Measurements from ENCODE around the gene CDH23. TPM values are rescaled to one million over a fixed set of nuclear protein-coding genes. Genes with fewer than 3 reads are reported as not detected.

The CDH23 gene
- total RNA-seq, 1 experiment from 2014 or later: 0.14 TPM

DNA sequence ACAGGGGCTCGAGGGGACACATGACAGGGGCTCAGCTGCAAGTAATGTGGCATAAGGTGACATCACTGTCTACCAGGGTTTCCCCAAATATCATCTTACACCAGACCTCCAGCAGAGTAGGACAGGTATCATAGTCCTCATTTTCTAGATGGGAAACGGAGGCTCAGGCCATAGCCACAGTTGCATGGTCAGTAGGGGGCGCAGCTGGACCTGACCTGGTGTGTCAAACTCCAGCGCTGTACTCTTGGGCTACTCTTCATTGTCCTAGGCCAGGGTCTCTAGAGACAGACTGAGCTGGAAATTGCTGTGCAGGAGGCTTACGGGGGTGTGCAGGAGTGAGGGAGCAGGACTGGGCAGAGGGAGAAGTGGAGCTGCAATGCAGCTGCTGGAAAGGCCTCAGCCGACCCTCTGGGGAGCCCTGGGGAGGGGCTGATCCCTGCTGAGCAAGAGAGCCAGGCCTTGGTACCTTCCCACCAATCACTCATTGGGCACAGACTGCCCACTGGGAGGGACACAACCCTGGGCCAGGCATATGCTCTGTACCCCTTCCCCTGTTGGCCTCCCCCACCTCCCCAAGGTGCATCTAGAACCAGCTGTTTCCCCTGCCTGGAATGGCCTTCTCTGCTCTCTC is 89.9 kb downstream of the CDH23 start:
- peak; percentile 14 for DNase-seq (ENCODE audit: low spot score)

DNA sequence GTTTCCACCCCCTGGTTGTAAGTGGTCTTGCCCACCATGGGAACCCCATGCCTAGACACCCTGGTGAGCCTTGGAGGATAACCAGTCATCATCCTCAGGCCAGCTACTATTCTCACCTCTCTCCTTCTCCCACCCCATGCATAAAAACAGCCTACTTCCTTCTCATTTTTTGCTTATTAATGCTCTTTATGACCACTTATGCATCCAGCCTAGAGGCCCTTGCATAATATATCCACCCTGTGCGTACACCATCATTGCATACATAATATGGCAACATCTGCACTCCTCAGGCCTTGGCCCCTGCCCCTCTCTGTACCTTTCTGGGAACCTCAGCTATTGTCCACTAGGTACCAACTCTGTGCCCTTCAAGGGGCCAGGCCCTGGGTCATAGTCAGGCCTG is 91.0 kb downstream of the CDH23 start:
- no peak for DNase-seq (ENCODE audit: low spot score)

DNA sequence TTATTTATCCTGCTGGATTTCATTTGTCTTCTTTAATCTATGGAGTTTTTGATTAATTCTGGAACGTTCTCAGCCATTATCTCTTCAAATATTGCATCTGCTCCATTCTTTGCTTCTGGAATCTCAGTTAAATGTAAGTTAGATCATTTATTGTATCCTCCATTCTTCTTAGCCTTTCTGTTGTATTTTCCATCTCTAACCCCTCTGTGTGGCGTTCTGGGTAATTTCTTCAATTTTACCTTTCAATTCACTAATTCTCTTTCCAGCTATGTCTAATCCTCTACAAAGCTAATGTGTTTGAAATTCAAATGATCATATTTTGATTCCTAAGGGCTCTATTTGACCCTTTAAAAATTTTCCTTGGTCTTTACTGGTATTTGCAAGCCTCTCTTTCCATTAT is 92.4 kb downstream of the CDH23 start:
- DNase-seq (ENCODE audit: low spot score): no peak

DNA sequence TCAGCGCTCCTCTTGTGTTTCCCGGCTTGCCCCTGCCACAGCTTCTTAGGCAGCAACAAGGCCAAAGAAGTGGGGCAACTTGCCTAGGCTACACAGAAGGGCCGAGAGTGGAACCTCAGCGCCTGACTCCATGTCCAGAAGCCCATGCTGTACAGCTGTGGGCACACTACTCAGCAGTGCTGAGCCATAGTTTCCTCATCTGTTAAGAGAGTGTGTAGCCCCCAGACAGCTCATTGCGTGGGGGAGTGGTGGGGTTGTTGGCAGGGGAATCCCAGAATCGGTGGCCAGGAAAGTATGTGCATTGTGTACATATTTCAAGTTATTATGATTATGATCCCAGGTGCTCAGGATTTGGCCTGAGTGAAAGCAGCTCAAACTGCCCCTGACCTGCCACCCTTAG is 96.2 kb downstream of the CDH23 start:
- no peak for DNase-seq (ENCODE audit: low spot score)

DNA sequence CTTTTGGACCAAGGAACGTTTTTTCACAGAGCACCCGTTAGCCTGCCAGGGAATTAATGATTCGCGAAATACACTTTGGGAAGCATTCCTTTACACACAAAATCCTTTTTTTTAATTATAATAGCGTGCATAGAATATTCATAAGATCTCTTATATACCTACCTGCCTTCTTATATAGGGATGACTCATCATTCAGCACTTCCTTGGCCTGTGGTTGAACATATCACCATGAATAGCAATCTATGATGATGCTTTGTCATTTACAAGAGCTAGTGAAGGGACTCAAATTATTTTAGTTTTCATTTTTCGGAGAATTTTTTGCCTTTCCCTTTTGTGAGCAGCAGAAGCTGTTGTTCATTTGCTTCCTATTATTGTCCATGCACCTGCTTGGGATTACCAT is 97.0 kb downstream of the CDH23 start:
- DNase-seq (ENCODE audit: low spot score): peak; percentile 31

DNA sequence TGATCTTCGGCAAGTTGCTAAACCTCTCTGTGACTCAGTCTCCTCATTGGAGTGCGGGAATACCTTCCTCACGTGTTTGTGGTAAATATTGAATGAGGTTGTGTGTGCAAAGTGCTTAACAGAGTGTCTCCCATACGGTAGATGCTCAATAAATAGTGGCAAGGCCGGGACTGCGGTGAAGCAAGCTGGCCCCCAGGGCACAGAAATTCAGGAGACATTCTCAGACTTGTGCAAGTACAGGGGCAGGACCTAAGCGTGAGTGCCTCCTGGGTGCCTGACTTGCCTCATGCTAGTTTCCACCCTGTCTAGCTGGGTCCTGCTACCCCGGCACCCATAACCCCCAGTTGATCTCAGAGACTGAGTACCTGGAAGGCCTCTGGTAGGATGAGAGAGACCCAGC is 97.8 kb downstream of the CDH23 start:
- DNase-seq (ENCODE audit: low spot score): no peak

DNA sequence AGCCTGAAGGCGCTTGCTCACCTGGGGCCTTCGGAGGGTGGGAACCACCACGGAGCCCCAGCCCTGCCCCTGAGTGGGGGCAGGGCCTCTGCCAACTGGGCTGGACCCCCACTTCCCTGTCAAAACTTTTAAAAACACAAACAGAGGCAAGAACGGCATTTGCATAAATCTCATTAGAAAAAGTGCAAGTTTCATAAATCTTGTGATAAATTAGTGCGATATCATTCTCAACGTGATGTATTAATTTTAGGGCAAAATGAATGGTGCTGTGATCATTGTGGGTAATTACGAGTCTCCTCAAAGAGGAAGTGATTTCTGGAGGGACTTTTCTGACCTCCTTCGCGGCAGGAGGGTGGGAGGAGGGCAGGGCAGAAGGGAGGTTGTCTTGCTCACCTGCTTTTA is 98.3 kb downstream of the CDH23 start:
- no peak for DNase-seq (ENCODE audit: low spot score)

DNA sequence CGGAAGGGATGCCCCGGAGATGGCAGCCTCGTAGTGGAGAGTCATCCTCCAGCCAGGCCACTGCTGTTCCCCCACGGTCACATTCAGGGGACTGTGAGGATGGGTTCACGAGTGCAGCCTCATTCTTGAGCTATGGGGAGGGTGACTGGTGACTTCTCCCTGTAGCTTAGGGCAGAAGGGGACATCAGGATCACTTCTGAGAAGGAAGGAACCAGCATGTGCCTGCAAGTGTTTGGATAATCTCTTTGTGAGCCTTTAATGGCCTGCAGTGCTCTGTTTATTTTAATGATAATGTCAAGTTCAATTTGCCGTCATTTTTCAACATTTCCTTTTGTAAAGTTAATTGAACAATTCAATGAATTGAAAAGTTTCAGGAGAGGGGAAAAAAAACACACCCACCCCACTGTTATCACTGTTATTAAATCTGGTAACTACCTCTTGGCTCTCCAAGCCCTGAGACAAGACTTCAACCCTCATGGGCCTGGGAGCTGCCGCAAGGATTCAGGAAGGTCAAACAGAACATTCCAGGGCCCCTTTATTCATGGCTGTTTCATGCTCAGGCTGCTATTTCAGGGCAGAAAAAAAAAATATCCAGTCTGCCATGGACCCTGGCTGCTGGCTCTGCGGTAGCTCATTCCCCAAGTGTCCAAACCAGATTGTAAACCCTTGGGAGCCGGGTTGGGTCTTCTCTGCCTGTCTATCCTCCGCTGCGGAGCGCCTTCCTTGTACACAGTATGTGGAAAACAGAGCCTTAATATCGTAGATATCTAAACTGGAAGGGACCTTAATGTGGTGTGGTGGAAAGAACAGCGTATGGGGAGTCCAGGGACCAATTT is 100.4 kb downstream of the CDH23 start:
- no peak for DNase-seq (ENCODE audit: low spot score)

DNA sequence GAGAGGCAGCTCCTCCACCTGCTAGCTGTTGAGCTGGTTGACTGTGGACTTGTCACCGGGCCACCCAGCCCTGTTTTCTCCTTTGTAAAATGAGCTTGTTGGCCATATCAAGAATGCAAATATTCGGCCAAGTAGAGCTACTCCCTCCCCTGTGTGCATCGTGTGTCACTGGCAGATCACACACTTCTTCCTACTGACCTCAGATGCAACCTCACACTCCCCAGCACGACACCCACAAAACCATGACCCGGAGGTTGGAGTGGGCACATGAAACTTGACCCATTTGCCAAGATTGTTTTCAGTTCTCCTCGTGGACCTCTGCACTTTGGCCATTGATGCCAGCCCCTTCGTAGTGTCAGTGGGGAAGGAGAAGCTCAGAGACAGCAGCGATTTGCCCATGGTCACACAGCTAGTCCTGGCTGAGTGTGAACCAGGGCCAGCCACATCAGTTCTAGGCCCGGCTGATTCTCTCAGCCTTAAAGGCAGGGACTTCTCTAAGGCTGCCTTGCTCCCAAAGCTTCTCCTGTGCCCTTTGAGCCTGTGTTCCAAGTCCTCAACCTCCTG is 101.1 kb downstream of the CDH23 start:
- DNase-seq (ENCODE audit: low spot score): no peak

DNA sequence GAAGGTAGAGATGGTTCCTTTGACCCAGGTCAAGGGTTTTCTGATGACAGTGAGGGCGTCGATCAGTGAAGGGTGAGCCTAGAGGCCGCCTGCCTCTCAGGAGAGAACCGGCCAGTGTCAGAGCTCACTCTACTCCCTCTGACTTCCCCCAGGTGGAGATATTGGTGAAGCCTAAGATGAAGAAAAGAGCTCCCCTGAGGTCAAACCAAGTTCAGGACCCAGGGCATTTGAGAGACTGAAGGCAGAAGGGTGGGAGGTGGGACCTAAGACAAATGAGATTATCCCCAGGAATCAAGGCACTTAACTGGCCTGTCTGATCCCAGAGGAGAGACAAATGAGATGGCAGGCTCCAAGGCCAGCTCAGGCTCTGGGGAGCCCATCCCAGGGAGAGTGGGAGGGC is 104.7 kb downstream of the CDH23 start:
- DNase-seq (ENCODE audit: low spot score): no peak

DNA sequence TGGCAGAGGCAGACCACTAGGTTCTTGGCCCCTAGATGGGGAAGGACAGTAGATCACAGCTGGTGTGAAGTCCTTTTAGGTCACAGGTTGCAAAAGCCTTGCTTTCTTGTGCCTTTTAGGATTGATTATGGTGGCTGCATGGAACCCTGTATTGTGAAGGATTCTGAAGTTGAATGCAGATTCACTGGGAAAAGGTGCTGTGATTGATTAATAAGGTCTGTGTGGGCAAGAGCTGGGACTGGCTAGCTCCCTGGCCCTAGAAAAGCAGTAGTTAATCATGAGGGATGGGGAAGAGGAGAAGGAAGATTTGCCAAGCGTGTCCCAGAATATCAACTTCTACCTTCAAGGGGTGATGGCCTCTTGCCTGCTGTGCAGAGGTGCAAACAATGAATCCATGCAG is 105.5 kb downstream of the CDH23 start:
- DNase-seq (ENCODE audit: low spot score): no peak

DNA sequence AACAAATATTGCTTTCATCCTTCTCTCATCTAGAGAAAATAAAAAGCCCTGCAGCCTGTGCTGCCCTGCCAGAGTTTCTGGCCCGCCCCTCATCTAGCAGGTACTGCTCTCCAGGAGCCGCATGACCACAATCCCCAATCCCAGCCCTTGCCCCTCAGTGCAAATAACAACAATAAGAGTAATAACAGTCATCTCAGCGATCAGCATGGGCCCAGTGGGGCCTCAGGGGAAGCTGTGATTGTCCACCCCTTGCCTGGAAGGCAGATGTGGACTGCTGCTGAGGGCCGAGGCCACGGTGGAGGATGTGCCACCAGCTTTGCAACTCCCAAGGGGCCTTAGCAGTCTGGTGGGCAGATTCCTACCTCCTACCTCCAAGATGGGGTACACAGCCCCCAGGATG is 106.1 kb downstream of the CDH23 start:
- no peak for DNase-seq (ENCODE audit: low spot score)

DNA sequence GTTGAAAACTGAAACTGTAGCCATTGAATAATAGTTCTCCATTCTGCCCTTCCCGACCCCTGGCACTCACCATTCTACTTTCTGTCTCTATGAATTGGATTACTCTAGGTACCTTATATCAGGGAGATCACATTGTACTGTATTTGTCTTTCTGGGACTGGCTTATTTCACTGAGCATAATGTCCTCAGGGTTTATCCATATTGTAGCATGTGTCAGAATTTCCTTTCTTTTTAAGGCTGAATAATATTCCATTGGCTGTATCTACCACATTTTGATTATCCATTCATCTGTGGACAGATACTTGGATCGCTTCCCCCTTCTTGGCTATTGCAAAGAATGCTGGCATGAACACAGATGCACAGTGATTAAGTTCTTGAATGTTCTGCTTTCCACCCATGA is 107.4 kb downstream of the CDH23 start:
- DNase-seq (ENCODE audit: low spot score): no peak

DNA sequence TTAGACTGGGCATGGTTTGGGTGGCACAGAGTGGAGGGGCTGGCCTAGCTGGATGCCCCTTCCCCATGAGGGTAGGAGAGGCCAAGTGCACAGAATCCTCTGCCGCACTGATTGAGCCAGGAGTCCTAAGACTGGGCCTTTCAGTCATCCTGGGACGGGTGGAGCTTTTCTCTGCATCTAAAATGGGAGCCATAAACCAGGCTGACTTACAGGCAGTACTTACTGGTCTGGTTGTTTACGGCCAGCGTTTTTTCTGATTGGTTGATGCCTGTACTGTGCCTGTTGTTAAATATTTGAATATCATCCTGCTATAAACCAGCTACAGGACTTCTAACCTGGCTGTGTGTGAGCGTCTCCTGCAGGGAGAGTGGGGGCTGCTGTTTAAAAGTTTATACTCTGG is 107.8 kb downstream of the CDH23 start:
- no peak for DNase-seq (ENCODE audit: low spot score)

DNA sequence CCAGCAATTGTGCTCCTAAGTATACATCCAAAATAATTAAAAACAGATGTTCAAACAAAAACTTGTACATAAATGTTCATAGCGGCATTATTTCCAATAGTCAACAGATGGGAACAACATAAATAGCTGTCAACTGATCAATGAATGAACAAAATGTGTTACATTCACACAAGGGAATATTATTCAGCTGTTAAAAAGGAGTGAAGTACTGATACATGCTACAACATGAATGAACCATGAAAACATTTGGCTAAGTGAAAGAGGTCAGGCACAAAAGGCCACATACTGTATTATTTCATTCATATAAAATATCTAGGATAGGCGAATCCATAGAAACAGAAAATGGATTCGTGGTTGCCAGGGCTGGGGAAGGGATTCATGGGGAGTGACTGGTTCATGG is 109.1 kb downstream of the CDH23 start:
- DNase-seq (ENCODE audit: low spot score): no peak

DNA sequence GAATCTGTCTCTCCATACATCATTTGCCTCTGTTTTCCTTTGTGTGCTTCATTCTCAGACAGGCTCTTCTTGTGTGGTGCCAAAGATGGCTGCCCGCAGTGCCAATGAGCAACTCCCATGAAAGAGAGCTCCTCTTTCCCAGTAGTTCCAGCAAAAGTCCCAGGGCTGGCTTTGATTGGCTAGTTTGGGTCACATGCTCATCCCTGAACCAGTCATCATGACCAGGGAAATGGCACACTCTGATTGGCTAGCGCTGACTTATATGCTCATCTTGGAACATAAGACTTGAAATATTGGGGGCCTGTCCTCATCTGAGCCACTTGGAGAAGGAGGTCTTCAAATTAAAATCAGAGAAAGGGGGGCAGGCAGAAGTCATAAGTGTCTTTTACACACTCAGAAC is 112.7 kb downstream of the CDH23 start:
- no peak for DNase-seq (ENCODE audit: low spot score)

DNA sequence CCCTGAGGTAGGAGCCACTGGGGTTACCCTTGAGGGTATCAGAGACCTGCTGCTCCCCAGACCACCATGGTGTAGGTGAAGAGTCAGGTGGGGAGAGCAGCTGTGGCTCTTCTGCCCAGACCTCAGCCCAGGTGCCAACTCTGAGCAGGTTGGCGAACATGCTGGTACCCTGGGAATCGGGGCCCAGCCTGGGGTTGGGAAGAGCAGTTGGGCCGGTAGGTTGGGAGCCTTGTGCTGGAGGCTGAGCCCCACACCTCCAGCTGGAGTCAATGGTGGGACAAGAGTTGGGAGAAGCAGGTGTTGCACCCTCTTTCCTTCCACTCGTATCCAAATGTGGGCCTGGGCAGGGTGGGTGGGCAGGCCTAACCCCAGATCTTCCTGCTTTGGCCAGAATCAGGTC is 114.5 kb downstream of the CDH23 start:
- DNase-seq (ENCODE audit: low spot score): no peak

DNA sequence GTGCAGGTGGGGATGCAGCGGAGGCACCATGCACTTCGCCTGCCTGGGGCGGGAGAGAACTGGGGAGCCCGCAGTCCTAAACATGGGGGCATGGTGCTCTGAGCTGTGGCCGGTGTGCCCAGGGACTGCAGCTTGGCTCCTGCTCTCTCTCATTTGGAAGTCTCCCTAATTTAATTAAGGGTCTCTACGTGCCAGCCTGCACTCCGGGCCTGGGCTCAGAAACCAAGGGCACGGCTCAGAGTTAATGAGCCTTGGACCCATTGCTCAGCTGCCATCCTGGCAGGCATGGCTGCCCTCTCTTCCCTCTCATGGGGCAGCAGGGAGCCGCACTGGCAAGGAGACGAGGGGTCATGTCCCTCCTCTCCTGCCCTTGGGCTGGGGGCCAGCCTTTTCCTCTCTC is 115.6 kb downstream of the CDH23 start:
- no peak for DNase-seq (ENCODE audit: low spot score)

DNA sequence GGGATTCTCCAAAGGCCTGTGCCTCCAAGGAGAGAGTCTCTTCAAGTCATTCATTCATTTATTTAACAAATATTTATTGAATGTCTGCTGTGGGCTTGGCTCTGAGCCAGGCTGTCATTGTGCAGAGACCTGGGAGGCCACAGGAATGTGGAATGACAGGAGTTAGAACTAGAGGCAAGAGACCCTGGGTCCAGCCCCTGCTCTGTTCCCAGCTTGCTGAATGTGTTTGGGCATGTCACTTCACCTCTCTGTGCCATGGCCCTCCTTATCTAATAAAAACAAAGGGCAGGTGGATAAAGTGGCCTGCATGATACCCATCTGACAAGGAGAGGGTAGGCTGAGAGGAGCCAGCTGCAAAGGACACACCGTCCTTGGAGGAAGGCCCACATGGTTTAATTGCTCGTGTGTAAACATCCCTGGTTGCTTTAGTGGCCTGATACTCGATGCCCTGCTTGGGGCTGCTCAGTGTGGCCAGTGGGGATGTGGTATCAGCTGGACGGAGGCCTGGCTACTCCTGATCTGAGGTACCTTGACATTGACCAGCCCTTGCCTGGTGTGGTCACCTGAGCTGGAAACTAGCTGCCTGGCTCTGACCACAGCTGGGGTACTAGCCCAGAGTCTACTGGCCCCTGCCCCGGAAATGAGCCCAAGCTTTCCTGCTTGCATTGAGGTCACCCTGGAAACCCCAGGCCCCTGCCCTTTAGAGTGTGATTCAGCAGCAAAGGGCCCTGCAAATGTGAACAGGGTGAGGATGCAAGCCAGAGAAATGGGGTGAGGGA is 116.2 kb downstream of the CDH23 start:
- peak; percentile 42 for DNase-seq (ENCODE audit: low spot score)

DNA sequence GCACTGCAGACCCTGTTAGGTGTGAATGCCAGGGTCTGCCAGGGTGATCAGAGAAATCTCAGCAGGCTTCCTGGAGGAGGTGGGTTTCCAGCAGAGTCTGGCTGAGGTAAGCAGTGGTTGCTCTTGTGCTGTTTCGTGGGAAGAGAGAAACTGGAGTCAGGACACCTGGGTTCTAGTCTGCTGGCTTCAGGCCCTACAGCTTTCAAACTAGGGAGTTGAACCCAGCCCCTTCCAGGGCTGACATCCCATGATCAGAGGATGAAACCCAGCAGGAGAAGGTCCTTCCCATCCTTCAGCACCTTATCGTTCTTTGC is 116.8 kb downstream of the CDH23 start:
- no peak for DNase-seq (ENCODE audit: low spot score)

DNA sequence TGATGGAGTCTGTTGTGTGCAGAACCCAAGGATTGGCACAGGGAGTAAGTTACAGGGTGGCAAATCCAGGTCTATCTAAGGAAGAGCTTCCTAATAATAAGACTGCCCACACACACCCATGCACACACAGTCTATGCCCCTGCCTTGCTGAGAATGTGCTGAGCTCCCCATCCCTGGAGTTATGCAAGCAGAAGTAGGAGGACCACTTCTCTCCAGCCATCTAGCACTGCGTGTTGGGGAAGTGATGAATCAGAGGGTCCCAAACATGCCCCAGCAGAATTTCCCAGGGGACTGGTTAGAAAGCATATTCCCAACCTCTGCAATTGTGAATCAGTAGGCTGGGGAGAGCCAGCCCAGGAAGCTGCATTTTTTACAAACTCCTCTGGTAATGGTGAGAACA is 117.2 kb downstream of the CDH23 start:
- no peak for DNase-seq (ENCODE audit: low spot score)

DNA sequence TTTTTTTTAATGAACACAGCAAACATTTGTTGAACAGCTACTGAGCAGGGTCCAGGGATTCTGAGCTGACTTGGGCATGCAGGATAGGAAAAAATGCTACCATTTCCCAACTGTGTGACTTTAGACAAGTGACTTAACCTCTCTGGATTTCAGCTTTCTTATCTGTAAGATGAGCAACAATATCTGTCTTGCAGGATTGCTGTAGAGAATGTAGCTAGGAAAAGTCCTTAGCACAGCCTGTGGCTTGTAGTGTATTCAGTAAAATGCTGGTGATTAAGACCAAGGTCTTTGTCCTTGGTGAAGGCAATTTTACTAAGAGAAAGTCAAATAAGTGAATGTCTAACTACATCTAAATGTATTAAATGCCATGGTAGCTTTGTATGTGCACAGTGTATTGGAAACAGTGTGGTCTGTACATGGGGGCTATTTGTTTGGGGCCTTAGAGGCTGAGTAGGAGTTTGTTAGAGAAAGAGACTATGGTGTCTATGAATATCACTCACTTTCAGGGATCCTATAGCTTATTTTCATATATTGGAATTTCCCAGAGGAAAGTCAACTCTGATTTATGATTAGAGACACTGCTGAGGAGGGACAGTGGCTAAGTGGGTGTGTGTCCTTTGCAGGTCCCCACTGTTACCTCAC is 118.9 kb downstream of the CDH23 start:
- DNase-seq (ENCODE audit: low spot score): no peak

Data from A172 (cell line).